Thyroid gland (tissue), 4 donors: ENCODE measurements around the gene ANKRD33B. TPM values are rescaled to one million over a fixed set of nuclear protein-coding genes. Genes with fewer than 3 reads are reported as not detected.

Experiments
- DNase-seq, 2 donors: peaks; one replicate each; pipeline ENCODE4 v3.0.0-alpha.2; 2019
- H3K27ac ChIP-seq, 3 donors: fragments of 200-600 bp; sonication (generic); 1 replicate in 2 of 3; 2 replicates in 1 of 3; pipeline ENCODE4 v1.5.1; 2016 to 2019; ENCODE audit warnings: mild to moderate bottlenecking in 1 of 3, moderate library complexity in 1 of 3
- H3K27me3 ChIP-seq: fragments of 200-600 bp; sonication (generic); one replicate; pipeline ENCODE4 v1.5.1; 2019
- H3K36me3 ChIP-seq, 2 donors: fragments of 200-600 bp; sonication (generic); one replicate each; pipeline ENCODE4 v1.5.1; 2016 to 2019
- H3K4me1 ChIP-seq, 2 donors: fragments of 200-600 bp; sonication (generic); one replicate each; pipeline ENCODE4 v1.5.1; 2017 to 2019
- H3K4me3 ChIP-seq, 3 donors: fragments of 200-600 bp; sonication (generic); replicated peaks in 1 of 3; 1 replicate in 2 of 3; 2 replicates in 1 of 3; pipeline ENCODE4 v1.5.1; 2016; ENCODE audit warnings: mild to moderate bottlenecking in 1 of 3
- H3K9me3 ChIP-seq: fragments of 200-600 bp; sonication (generic); one replicate; pipeline ENCODE4 v1.5.1; 2017
- CTCF ChIP-seq, 6 experiments: fragments of 200-600 bp in 3 of 6; fragments of 450-650 bp in 3 of 6; sonication (generic) in 3 of 6; IDR thresholded peaks; one replicate each; pipeline ENCODE4 v1.5.1; 2016 to 2019; ENCODE audit warnings: antibody characterized with exemption in 6 of 6, mild to moderate bottlenecking in 2 of 6, inconsistent platforms in 1 of 6, moderate library complexity in 1 of 6
- POLR2A ChIP-seq, 2 donors: fragments of 450-650 bp; IDR thresholded peaks; one replicate each; pipeline ENCODE4 v1.6.1; 2017; ENCODE audit warnings: antibody characterized with exemption in 2 of 2, mild to moderate bottlenecking in 2 of 2, moderate library complexity in 1 of 2
- WGBS, 2 donors: methylation state at CpG; one replicate each; pipeline ENCODE4 v1.1.5; 2017; 5-methylcytosine and 5-hydroxymethylcytosine counted together
- intact Hi-C: fragments of 100-400 bp; cut with DNase I; formaldehyde crosslinking; loops from one replicate; pipeline ENCODE4 v1.15.1; 2023
- total RNA-seq, 4 donors: library from RNA; depleted of rRNA; stranded (reverse); fragments of >200 nt; gene quantifications; one replicate each; pipeline ENCODE4 v1.2.3, GENCODE V29; 2016

Gene ANKRD33B
- total RNA-seq, 4 donors from 2014 or later: 0.67 to 1.6 (median 1.1) TPM

- H3K4me1 ChIP-seq: no peaks in the 10 kb centered on the region
- TF ChIP-seq POLR2A (IDR thresholded peaks at IDR 0.05) (no peak), CTCF (IDR thresholded peaks at IDR 0.05) (no peak)
- 83 to 86% methylated on average over 14 of the region's 14 CpGs for WGBS, 2 donors
- no peaks in the 10 kb centered on the region for H3K27me3 ChIP-seq
- intact Hi-C loops: no loop called here
- no peak for DNase-seq
- H3K27ac ChIP-seq: no peak overlapping the region
- H3K36me3 ChIP-seq: peaks cover 17 to 25% of the 10 kb centered on the region in 2 donors
- H3K9me3 ChIP-seq: no peaks in the 10 kb centered on the region
- no peak overlapping the region for H3K4me3 ChIP-seq
These were observed 111.4 kb downstream of the ANKRD33B start for GRCh38 chr5:10675177-10675700.

GRCh38 chr5:10676224-10676623 lies 112.4 kb downstream of the ANKRD33B start:
- no peaks in the 10 kb centered on the region for H3K27me3 ChIP-seq
- peaks cover 25 to 35% of the 10 kb centered on the region in 2 donors for H3K36me3 ChIP-seq
- no peak overlapping the region for H3K4me3 ChIP-seq
- no peak for DNase-seq
- H3K4me1 ChIP-seq: no peaks in the 10 kb centered on the region
- no peak overlapping the region for H3K27ac ChIP-seq
- TF ChIP-seq CTCF (IDR thresholded peaks at IDR 0.05) (no peak), POLR2A (IDR thresholded peaks at IDR 0.05) (no peak)
- no peaks in the 10 kb centered on the region for H3K9me3 ChIP-seq
- intact Hi-C loops: no loop called here
- WGBS, 2 donors: 74 to 78% methylated on average over 4 of the region's 4 CpGs

GRCh38 chr5:10676946-10677345 lies 113.1 kb downstream of the ANKRD33B start:
- H3K4me3 ChIP-seq: no peak overlapping the region

GRCh38 chr5:10677533-10677932 lies 113.7 kb downstream of the ANKRD33B start:
- WGBS, 2 donors: 94 to 95% methylated on average over 7 of the region's 7 CpGs
- H3K4me1 ChIP-seq: no peaks in the 10 kb centered on the region
- no peaks in the 10 kb centered on the region for H3K9me3 ChIP-seq
- intact Hi-C loops: no loop called here
- H3K27ac ChIP-seq: no peak overlapping the region
- TF ChIP-seq CTCF (IDR thresholded peaks at IDR 0.05) (no peak), POLR2A (IDR thresholded peaks at IDR 0.05) (no peak)
- DNase-seq: no peak
- no peaks in the 10 kb centered on the region for H3K27me3 ChIP-seq
- H3K36me3 ChIP-seq: peaks cover 31 to 43% of the 10 kb centered on the region in 2 donors
- H3K4me3 ChIP-seq: no peak overlapping the region

More at GRCh38 chr5:10676946-10677345, 113.1 kb downstream of the ANKRD33B start:
- H3K27ac ChIP-seq: no peak overlapping the region
- H3K36me3 ChIP-seq: peaks cover 31 to 37% of the 10 kb centered on the region in 2 donors
- no peaks in the 10 kb centered on the region for H3K4me1 ChIP-seq
- DNase-seq: no peak
- H3K27me3 ChIP-seq: no peaks in the 10 kb centered on the region
- no peaks in the 10 kb centered on the region for H3K9me3 ChIP-seq
- intact Hi-C loops: no loop called here
- 91 to 97% methylated on average over 1 of the region's 1 CpG for WGBS, 2 donors
- TF ChIP-seq CTCF (IDR thresholded peaks at IDR 0.05) (no peak), POLR2A (IDR thresholded peaks at IDR 0.05) (no peak)

- no peak for TF ChIP-seq CTCF (IDR thresholded peaks at IDR 0.05)
- no peak for TF ChIP-seq POLR2A (IDR thresholded peaks at IDR 0.05)
- H3K4me1 ChIP-seq: no peaks in the 10 kb centered on the region
- no peak overlapping the region for H3K4me3 ChIP-seq
- no peaks in the 10 kb centered on the region for H3K9me3 ChIP-seq
- intact Hi-C loops: no loop called here
- DNase-seq: no peak
- no peaks in the 10 kb centered on the region for H3K27me3 ChIP-seq
- peaks cover 31 to 46% of the 10 kb centered on the region in 2 donors for H3K36me3 ChIP-seq
- 92 to 100% methylated on average over 2 of the region's 2 CpGs for WGBS, 2 donors
- H3K27ac ChIP-seq: no peak overlapping the region
These were observed 114.4 kb downstream of the ANKRD33B start for GRCh38 chr5:10678244-10678643.
